GM12873 (cell line): Measurements from ENCODE around the gene S100A14.

Source experiments
- TF ChIP-seq, protein P1 (sequence below): IDR thresholded peaks from 2 replicates; pipeline ENCODE4 v1.5.1; 2012; ENCODE audit warnings: low read depth, mild to moderate bottlenecking, moderate library complexity, low read length, control low read depth; ENCODE audit not compliant: insufficient read depth; ENCODE audit errors: missing control alignments

S100A14 gene

GRCh38 chr1:153609585-153609907 is 6.6 kb downstream of the S100A14 start:
- TF ChIP-seq, protein P1, sequence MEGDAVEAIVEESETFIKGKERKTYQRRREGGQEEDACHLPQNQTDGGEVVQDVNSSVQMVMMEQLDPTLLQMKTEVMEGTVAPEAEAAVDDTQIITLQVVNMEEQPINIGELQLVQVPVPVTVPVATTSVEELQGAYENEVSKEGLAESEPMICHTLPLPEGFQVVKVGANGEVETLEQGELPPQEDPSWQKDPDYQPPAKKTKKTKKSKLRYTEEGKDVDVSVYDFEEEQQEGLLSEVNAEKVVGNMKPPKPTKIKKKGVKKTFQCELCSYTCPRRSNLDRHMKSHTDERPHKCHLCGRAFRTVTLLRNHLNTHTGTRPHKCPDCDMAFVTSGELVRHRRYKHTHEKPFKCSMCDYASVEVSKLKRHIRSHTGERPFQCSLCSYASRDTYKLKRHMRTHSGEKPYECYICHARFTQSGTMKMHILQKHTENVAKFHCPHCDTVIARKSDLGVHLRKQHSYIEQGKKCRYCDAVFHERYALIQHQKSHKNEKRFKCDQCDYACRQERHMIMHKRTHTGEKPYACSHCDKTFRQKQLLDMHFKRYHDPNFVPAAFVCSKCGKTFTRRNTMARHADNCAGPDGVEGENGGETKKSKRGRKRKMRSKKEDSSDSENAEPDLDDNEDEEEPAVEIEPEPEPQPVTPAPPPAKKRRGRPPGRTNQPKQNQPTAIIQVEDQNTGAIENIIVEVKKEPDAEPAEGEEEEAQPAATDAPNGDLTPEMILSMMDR = no peak

DNA sequence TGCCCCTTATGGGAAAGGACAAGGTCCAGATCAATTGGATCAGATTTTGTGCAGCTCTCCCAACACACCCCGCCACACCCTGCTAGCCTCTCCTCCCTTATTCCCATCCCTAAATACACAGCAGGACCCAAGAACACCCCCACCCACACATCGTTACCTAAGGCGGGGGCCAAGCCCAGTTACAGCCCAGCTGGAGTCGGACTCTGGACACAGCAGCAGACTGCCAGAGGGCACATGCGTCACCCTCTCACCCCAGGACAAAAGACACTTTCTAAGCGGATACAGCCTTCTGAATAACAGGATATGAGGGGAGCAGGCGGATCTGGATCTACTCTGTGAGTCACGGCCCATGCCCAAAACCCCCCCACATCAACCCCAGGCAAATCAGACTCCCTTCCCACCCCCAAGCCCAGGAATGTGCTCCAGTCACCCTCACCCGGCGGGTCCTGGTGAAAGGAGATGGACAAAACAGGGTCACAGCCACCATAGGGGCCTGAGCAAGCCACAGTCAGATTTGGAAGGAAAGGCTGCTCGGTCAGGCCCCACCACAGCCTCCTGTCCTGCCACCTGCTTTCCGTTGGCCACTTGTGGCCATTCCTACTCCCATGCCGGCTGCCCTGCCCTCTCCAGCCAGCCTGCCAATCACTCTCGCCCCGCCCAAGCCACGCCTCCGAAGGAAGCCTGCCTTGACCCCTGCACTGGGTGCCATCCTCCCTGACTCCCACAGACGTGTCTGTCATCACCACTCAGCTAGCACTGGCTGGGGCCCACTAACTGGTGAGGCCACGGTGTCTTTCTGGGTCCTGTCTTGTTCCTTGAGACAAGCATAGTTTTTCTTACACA is 7.2 kb downstream of the S100A14 start:
- TF ChIP-seq, protein P1 = no peak

DNA sequence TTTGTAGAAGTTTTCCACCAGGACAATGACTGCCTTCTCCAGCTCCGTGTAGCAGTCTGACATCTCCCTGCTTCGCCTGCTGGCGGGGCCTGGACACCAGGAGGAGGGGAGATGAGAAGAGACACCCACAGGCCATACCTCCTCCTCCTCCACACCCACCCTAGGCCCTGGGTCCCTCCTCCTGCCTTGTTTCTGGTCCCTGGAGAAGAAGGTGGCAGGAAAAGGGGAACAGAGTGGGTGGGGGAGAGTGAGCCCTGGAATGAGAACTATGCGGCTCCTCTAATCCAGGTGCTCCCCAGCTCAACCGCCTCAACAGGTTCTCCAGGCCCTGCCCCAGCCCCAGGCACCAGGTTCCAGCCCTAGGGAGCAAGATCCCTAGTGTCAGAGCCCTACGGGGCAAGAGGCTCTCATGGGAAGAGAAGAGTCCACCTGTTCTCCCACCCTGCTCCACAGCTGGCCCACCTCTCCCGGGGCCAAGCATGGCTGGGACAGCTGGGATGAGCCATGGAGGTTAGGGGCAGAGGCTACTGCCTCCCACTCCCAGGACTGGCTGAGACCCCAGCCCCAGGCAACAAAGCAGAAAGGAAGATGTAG is 7.9 kb downstream of the S100A14 start:
- TF ChIP-seq, protein P1 = no peak

- TF ChIP-seq, protein P1 = no peak
Observed at GRCh38 chr1:153607381-153607780, 8.7 kb downstream of the S100A14 start.

- TF ChIP-seq, protein P1 = no peak
Observed at GRCh38 chr1:153606194-153606593, 9.9 kb downstream of the S100A14 start.

- TF ChIP-seq, protein P1 = no peak
Observed at GRCh38 chr1:153602749-153603148, 13.4 kb downstream of the S100A14 start.

- TF ChIP-seq, protein P1 = no peak
Observed at GRCh38 chr1:153599847-153600246, 16.3 kb downstream of the S100A14 start.
